Measurements from ENCODE around the gene NELL1. TPM values are rescaled to one million over a fixed set of nuclear protein-coding genes. Genes with fewer than 3 reads are reported as not detected.

Gene NELL1
- total RNA-seq, 1 experiment from 2014 or later: 0.22 TPM

DNA sequence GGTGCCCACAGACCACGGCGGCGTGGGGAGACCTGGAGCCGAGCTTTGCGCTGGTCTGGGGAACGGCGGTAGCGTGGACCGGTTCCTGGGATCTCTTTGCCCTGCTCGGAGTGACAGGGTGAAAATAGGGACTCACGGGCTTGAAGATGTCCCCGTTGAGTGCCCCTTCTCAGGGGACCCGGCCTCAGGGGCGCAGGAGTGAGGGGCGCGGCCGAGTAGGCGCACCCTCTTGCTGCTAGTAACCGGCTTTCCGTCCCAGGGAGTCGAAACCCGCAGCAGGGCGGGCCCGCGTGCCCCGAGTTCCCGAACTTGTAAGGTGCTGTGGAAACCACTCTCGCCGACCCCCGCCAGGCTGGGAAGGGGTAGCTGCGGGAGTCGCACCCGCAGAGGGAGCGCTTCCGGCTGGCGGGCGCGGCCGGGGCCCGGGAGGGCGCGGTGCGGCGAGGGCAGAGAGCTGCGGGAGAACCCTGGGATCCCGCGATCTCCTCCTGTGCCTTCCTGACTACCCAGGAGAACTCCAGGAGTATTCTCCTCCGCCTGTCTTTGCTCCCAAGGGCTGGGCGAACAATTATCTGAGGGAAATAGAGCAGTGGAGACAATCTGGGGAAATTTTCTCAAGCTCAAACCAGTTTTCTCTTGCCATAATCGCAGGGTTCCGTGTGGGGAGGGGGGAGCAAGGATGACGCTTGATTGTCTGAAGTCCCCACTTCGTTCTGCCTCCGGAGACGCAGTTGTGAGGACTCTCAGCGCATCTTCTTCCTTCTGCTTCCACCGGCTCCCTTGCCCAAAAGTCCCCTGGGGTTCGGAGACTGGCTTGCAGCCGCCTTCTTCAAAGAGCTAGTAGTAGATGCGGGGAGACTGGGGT lies 666 bp downstream of the NELL1 start:
- no peak overlapping the region for H2BK5ac ChIP-seq (ENCODE audit: insufficient read length, low read length)
- no peak overlapping the region for H3T11ph ChIP-seq (ENCODE audit: low read length)
- H3K14ac ChIP-seq (ENCODE audit: insufficient read depth, low read length): no peak overlapping the region
- H4K5ac ChIP-seq (ENCODE audit: insufficient read length, low read depth, low read length): no peak overlapping the region
- H3K23me2 ChIP-seq (ENCODE audit: insufficient read length, low read depth, low read length, poor library complexity, severe bottlenecking): peaks cover 21% of the 10 kb centered on the region
- no peaks in the 10 kb centered on the region for H3K9me3 ChIP-seq (ENCODE audit: control insufficient read depth, low read depth, low read length)
- no CpG with 5 or more reads among the region's 60 CpGs for WGBS (ENCODE audit: extremely low coverage, insufficient read length, low lambda C conversion rate)
- H3K56ac ChIP-seq (ENCODE audit: insufficient read length, low read depth, low read length): no peak overlapping the region
- H3K4me1 Mint-ChIP-seq: peaks cover 38% of the 10 kb centered on the region in 2 experiments
- no peaks in the 10 kb centered on the region for H3K79me1 ChIP-seq (ENCODE audit: insufficient read depth, low read depth, low read length, poor library complexity, severe bottlenecking)
- H3K23ac ChIP-seq (ENCODE audit: insufficient read length, low read depth, low read length): no peak overlapping the region
- H3K9ac ChIP-seq (ENCODE audit: extremely low read depth, insufficient read length, low read length): no peak overlapping the region
- H3K27me3 ChIP-seq (ENCODE audit: insufficient read depth, low read length): peaks cover 54% of the 10 kb centered on the region
- H4K91ac ChIP-seq (ENCODE audit: insufficient read length, low read depth, low read length): no peak overlapping the region
- H3K27me3 Mint-ChIP-seq (ENCODE audit: low read depth): peaks cover 80% of the 10 kb centered on the region
- no peak overlapping the region for H3K4ac ChIP-seq (ENCODE audit: low read depth, low read length)
- no peaks in the 10 kb centered on the region for H3K4me1 ChIP-seq (ENCODE audit: insufficient read depth, low read length)
- no peak overlapping the region for H2BK12ac ChIP-seq (ENCODE audit: insufficient read length, low read depth, low read length)
- peak overlapping the region; percentile 93 for H3K4me2 ChIP-seq (ENCODE audit: insufficient read depth, insufficient read length, low read length)
- TF ChIP-seq, protein P1, sequence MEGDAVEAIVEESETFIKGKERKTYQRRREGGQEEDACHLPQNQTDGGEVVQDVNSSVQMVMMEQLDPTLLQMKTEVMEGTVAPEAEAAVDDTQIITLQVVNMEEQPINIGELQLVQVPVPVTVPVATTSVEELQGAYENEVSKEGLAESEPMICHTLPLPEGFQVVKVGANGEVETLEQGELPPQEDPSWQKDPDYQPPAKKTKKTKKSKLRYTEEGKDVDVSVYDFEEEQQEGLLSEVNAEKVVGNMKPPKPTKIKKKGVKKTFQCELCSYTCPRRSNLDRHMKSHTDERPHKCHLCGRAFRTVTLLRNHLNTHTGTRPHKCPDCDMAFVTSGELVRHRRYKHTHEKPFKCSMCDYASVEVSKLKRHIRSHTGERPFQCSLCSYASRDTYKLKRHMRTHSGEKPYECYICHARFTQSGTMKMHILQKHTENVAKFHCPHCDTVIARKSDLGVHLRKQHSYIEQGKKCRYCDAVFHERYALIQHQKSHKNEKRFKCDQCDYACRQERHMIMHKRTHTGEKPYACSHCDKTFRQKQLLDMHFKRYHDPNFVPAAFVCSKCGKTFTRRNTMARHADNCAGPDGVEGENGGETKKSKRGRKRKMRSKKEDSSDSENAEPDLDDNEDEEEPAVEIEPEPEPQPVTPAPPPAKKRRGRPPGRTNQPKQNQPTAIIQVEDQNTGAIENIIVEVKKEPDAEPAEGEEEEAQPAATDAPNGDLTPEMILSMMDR (conservative IDR thresholded peaks at IDR 0.05): no peak
- H2BK15ac ChIP-seq (ENCODE audit: low read depth, low read length): no peak overlapping the region
- 0 out of 7 replicates have a peak overlapping the region, but pooled peaks of 1 of the 3 experiments have one; percentile 11 for H3K27ac Mint-ChIP-seq
- H3K27ac ChIP-seq (ENCODE audit: insufficient read length, low read depth, low read length): no peak overlapping the region
- H2BK20ac ChIP-seq (ENCODE audit: low read depth, low read length, poor library complexity, severe bottlenecking): no peak overlapping the region
- H4K8ac ChIP-seq (replicated peaks; ENCODE audit: insufficient read length, low read depth, low read length): no peak overlapping the region
- H3K18ac ChIP-seq (ENCODE audit: insufficient read length, low read depth, low read length): no peak overlapping the region
- H2BK120ac ChIP-seq (ENCODE audit: low read depth, low read length, poor library complexity, severe bottlenecking): no peak overlapping the region
- peak overlapping the region; percentile 72 to 87 for H3K4me3 Mint-ChIP-seq
- no peak overlapping the region for H2AK5ac ChIP-seq (ENCODE audit: insufficient read length, low read length)
- H3K9me3 Mint-ChIP-seq: no peaks in the 10 kb centered on the region; a peak in 2 of 5 replicates
- no peaks in the 10 kb centered on the region for H3K79me2 ChIP-seq (ENCODE audit: insufficient read depth, low read length)
- DNase-seq: peak; percentile 38
- H2AFZ ChIP-seq (ENCODE audit: low read length): no peak overlapping the region
- no peaks in the 10 kb centered on the region for H4K20me1 ChIP-seq (ENCODE audit: control insufficient read depth, insufficient read depth, insufficient read length)
- H3K36me3 Mint-ChIP-seq (ENCODE audit: insufficient read depth in 1 of 3, low read depth in 3 of 3): no peaks in the 10 kb centered on the region; a peak in 1 of 7 replicates

All from H9 (cell line).